Stimulated activated CD8-positive, alpha-beta memory T cell treated with anti-CD3 and anti-CD28 coated beads, Interleukin-7, amount 100 ng/mL, for 1 hour (primary cell): ENCODE measurements around the gene BLM.
"Not testable (repeated sequence)": the region's sequence is repeated elsewhere in the genome, so short reads cannot be mapped to it uniquely, and the experiment has no call there.

ENCODE experiments used
- DNase-seq, 2 donors: peaks; one replicate each; pipeline ENCODE4 v3.0.0-alpha.2; 2020; ENCODE audit warnings: low read depth in 2 of 2

BLM gene

GRCh38 chr15:90716976-90717821 lies at the start of gene BLM:
Gene BLM (plus strand): TSS chr15:90717346. CDS start chr15:90747393, 30,047 bp downstream.
- peak; percentile 83 to 86 for DNase-seq

- not testable (repeated sequence) for DNase-seq
Observed at GRCh38 chr15:90667755-90668345, 49.3 kb upstream of the BLM start.

DNA sequence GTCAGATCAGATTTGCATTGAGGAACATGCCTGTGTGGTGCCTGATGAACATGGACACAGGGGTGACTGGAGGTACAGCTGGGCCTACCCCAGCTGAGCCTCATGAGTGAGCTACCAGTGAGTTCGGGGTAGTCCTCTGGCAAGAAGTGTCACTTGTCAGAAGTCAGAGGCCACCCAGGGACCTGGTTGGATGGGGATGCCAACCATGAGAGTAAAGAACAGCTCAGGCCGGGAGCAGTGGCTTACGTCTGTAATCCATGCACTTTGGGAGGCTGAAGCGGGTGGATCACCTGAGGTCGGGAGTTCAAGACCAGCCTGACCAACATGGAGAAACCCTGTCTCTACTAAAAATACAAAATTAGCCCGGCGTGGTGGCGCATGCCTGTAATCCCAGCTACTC lies 46.5 kb upstream of the BLM start:
- not testable (repeated sequence) for DNase-seq

DNA sequence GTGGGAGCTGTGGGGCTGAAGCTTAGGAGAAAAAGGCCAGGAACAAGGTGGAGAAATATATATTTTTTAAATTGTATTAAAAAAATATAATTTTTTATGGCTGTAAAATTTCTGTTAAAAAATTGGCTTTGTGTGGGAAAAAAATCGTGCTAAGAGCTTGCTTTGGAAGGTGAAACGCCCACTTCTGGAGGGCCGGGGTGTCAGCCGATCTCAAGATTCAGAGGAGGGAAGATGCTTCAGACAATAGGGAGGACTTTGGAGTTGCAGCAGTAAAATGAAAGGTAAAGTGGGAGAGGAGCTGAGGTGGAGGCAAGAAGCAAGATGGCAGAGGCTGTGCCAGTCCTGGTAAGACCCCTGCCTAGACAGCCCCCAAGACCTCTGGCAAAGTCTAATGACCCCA lies 45.9 kb upstream of the BLM start:
- DNase-seq = no peak

DNA sequence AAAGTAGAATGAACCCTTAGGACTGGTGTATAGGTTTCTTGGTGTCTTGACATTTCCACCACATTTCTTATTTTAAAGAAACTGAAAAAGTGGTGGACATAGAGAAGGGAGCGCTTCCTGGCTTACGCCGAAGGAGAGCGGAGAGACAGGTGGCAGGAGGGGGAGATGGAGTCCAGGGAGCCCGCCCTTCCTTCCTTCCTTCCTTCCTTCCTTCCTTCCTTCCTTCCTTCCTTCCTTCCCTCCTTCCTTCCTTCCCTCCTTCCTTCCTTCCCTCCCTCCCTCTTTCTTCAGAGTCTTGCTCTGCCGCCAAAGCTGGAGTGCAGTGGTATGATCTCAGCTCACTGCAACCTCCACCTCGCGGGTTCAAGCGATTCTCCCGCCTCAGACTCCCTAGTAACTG lies 43.8 kb upstream of the BLM start:
- DNase-seq = not testable (repeated sequence)

GRCh38 chr15:90674476-90674875 lies 42.7 kb upstream of the BLM start:
- no peak for DNase-seq

GRCh38 chr15:90675464-90675863 lies 41.7 kb upstream of the BLM start:
- no peak for DNase-seq

DNA sequence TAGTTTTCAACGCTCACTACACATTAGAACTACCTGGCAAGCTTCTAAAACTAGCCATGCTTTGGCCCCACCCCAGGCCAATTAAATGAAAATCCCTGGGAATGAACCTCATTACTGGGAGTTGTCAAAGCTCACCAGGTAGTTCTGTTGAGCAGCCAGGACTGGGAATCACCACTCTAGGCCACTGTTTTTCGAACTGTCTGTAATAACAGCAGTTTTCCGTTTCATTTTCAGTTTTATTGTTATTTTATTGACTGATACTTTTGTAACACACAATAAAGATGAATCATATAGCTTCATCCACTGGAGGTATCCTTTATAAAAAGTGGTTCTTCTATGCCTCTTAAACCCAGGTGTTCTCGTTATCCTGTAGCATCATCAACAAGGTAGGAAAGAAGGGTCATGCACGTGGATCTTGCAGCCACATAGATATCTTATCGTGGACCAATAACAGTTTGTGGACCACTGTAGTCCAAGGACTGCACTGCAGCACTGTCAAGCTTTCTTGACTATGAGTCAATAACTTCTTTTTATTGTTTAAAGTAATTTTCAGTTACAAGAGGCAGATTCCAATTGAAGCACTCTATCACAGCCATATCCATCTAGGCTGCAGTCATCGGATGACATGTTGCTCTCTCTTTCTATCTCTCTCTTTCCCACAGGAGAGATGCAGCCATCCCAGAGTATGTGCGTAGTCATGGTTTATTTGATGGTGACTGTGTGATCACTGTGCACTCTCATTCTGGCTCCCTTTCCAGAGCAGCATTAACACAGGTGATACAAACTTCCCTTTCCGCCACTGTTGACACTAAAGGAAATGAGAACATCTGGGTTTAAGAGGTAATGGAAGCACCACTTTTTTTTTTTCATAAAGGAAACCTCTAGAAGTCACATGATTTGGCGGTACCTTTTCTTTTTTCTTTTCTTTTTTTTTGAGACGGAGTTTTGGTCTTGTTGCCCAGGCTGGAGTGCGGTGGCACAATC lies 39.0 kb upstream of the BLM start:
- DNase-seq = no peak

- DNase-seq = no peak
Observed at GRCh38 chr15:90679959-90680358, 37.2 kb upstream of the BLM start.

- no peak for DNase-seq
Observed at GRCh38 chr15:90680371-90680935, 36.7 kb upstream of the BLM start.

DNA sequence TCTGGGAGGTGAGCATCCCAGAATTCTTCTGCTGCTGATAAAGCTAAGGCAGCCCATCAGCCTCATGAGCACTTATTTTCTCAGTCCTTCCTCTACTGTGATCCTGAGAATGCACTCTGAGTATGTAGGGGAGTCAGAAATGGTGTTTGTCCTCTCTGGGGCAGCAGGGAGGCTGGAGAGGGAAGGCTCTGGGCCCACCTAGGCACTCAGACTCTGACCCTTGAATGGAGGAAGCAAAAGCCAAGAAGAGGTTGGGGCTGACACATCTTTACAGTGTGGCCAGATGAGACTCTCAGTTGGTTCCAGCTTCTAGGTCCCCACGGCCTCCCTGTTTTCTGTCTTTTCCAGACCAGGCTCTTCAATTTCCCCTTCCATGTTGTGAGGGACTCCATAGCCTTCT lies 36.1 kb upstream of the BLM start:
- DNase-seq = no peak

GRCh38 chr15:90681480-90681879 lies 35.7 kb upstream of the BLM start:
- DNase-seq = no peak

- DNase-seq = no peak
Observed at GRCh38 chr15:90683371-90683770, 33.8 kb upstream of the BLM start.

GRCh38 chr15:90683876-90684275 lies 33.3 kb upstream of the BLM start:
- DNase-seq = no peak

DNA sequence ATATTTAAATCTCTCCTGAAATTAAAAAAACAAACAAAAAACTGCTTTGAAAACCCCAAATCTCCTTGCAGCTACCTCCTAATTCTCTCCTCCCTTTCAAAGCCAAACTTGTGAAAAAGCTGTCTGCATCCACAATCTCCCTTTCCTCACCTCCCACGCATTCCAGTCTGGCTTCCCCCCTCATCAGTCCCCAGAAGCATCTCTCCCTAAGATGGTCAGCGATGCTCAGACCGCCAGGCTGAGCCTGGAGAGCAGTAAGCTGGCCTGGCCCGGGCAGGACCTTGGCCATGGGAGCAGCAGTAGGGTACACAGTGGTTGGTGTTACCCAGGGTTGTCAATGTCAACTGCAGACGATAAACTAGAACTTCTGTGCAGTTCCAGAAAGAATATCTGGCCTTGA lies 32.9 kb upstream of the BLM start:
- no peak for DNase-seq

DNA sequence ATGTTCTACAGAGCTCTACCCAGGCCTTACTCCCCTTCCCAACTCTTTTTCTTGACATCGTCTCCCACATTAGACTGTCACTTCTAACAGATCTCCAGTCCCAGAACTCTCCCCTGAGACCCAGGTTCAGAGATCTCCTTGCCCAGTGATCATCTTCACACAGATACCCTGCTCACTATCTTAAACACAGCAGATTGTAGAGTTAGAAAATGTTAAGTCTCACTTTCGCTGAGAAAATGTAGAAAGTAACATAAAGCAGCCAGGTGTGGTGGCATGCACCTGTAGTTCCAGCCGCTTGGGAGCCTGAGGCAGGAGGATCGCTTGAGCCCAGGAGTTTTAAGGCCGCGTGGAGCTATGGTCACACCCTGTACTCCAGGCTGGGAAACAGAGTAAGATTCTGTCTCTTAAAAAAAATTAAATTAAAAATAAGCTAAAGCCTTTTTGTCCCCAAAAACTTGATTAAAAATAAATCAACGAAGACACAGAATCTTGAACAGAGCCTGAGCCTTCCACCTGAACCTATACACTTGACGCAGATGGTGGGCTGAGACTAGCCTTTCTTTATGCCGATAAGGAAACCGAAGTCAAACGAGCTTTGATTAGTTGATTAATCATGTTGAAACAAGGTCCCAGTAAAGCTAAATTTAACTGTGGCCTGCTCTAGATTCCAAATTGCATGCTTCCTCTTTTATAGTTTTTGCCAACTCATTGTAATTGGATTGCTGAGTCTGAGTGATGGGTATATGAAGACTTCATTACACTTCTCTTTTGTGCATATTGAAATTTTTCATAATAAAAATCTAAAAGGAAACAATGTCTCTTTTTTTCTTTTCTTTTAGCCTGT lies 31.3 kb upstream of the BLM start:
- no peak for DNase-seq

DNA sequence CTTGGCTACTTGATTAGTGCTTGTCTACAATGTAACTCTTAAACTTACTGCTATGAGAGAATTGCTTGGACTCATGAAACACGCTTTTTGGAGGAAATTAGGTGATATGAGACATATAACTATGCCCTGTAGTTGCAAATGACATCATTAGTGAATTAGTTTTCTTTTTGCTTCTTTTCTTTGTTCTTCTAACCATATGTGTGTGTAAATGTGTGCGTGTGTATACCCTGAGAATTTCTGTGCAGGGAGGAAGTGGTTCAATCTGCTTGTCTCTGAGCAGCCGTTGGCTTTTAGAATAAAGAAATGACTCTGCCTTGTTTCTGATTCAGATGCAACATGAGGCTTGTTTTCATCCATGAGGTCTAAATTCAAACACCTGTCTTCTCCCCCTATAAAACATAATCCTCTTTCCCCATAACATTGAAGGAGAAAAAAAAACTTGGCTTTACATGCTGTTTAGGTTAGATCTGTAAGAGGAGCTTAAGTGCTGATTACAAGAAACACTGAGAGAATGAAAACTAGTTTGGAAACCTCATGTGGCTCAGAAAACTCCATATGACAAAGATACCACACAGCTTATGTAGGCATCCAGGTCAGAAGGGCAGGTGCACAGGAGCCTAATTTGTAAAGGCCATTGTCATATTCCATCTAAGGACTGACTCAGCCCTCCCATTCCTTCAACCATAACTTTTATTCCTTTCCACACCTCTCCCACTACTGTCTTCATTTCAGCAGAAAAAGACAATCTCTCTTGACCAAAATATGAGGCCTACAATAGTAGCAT lies 30.5 kb upstream of the BLM start:
- no peak for DNase-seq

GRCh38 chr15:90689326-90689961 lies 27.7 kb upstream of the BLM start:
- not testable (repeated sequence) for DNase-seq

DNA sequence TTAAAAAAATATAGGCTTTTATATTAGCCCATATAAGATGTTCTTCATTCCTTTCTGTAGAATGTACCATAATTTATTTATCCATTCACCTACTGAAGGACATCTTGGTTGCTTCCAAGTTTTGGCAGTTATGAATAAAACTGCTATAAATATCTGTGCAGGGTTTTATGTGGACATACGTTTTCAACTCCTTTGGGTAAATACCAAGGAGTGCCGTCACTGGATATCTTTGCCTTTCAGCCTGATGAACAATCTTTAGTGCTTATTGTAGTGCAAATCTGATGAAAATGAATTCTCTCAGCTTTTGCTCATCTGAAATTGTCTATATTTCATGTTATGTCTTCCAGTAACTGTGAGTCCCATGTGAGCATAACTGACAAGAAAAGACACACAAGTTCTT lies 26.6 kb upstream of the BLM start:
- DNase-seq = no peak

DNA sequence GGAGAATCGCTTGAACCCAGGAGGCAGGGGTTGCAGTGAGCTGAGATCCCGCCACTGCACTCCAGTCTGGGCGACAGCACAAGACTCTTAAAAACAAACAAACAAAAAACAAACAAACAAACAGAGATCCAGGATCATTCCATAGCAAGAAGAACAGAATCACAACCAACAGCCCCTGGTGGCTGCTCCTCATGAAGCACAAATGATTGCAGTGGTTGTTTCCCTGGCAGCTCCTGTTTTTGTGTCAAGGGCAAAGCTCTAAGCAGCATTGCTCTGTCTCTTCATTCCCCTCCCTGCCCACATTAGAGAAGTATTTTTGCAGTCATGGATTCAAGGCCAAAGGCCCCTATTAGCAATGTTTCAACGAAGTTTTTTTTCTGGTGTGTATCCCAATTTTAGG lies 25.8 kb upstream of the BLM start:
- no peak for DNase-seq
